Mesendoderm (in vitro differentiated cells): Measurements from ENCODE around the gene STAU1.
"Not testable (repeated sequence)": the region's sequence is repeated elsewhere in the genome, so short reads cannot be mapped to it uniquely, and the experiment has no call there.

Source experiments
- DNase-seq: peaks from one replicate; pipeline ENCODE4 v3.0.0; 2013
- H2AK5ac ChIP-seq: 2 replicates; pipeline ENCODE4 v1.6.1; 2013; ENCODE audit warnings: low read length, inconsistent platforms
- H2BK120ac ChIP-seq: 2 replicates; pipeline ENCODE4 v1.6.1; 2013; ENCODE audit warnings: low read depth, mild to moderate bottlenecking, low read length, moderate library complexity, mixed read lengths
- H2BK15ac ChIP-seq: replicated peaks from 2 replicates; pipeline ENCODE4 v1.6.1; 2013; ENCODE audit warnings: low read depth, mild to moderate bottlenecking, moderate library complexity
- H2BK5ac ChIP-seq: 2 replicates; pipeline ENCODE4 v1.6.1; 2013; ENCODE audit warnings: low read length, inconsistent platforms
- H3K18ac ChIP-seq: 2 replicates; pipeline ENCODE4 v1.6.1; 2013; ENCODE audit warnings: mild to moderate bottlenecking, low read length, mixed read lengths
- H3K23ac ChIP-seq: one replicate; pipeline ENCODE4 v1.6.1; 2013; ENCODE audit warnings: low read length
- H3K27ac ChIP-seq: 2 replicates; pipeline ENCODE4 v1.5.1; 2013; ENCODE audit warnings: low read depth, mild to moderate bottlenecking, inconsistent platforms, low read length, moderate library complexity
- H3K27me3 ChIP-seq: 2 replicates; pipeline ENCODE4 v1.6.1; 2013; ENCODE audit warnings: low read length, control low read depth, mild to moderate bottlenecking, inconsistent platforms; ENCODE audit not compliant: insufficient read depth, poor library complexity
- H3K36me3 ChIP-seq: 2 replicates; pipeline ENCODE4 v1.6.1; 2013; ENCODE audit warnings: low read length, inconsistent platforms; ENCODE audit not compliant: control insufficient read depth, insufficient read depth
- H3K4ac ChIP-seq: one replicate; pipeline ENCODE4 v1.6.1; 2013; ENCODE audit warnings: low read depth, mild to moderate bottlenecking, low read length, moderate library complexity
- H3K4me1 ChIP-seq: 2 replicates; pipeline ENCODE4 v1.6.1; 2013; ENCODE audit warnings: low read depth, low read length, inconsistent platforms; ENCODE audit not compliant: control insufficient read depth
- H3K4me2 ChIP-seq: 2 replicates; pipeline ENCODE4 v1.6.1; 2013; ENCODE audit warnings: low read length
- H3K4me3 ChIP-seq: 2 replicates; pipeline ENCODE4 v1.5.1; 2013; ENCODE audit warnings: mild to moderate bottlenecking, low read length
- H3K56ac ChIP-seq: one replicate; pipeline ENCODE4 v1.6.1; 2013; ENCODE audit warnings: low read length
- H3K79me1 ChIP-seq: 2 replicates; pipeline ENCODE4 v1.6.1; 2013; ENCODE audit warnings: low read length, inconsistent platforms
- H3K79me2 ChIP-seq: 2 replicates; pipeline ENCODE4 v1.6.1; 2013; ENCODE audit warnings: mild to moderate bottlenecking, low read length; ENCODE audit not compliant: control insufficient read depth, insufficient read depth
- H3K9ac ChIP-seq: 2 replicates; pipeline ENCODE4 v1.6.1; 2013; ENCODE audit warnings: low read length, inconsistent platforms
- H4K5ac ChIP-seq: one replicate; pipeline ENCODE4 v1.6.1; 2013; ENCODE audit warnings: low read length
- H4K8ac ChIP-seq: one replicate; pipeline ENCODE4 v1.6.1; 2013; ENCODE audit warnings: low read depth, mild to moderate bottlenecking, control low read depth, low read length, moderate library complexity
- WGBS: extraction: QIAGEN DNeasy Blood & Tissue Kit; methylation state at CpG from one replicate; pipeline ENCODE4 v1.1.7; 2013; ENCODE audit warnings: low lambda C conversion rate, missing lambda C conversion rate; ENCODE audit not compliant: insufficient coverage; ENCODE audit errors: extremely low coverage; 5-methylcytosine and 5-hydroxymethylcytosine counted together

STAU1 gene

DNA sequence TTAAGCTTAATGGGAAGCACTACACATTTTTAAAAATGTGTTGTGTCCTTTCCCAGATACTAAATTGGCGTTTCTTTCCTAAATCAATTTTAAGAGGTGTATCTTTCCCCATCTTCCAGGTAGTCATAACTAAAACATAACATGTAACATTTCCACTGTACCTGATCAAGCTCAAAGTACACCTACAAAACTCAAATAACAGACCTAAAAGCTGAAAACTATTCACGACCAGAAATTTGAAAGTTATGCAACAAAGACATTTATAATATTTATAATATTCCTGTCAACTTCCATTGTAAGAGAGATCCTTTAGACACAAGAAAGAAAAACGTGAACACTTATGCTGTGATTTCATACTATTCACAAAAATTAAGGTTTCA lies 3.5 kb downstream of the STAU1 start:
- no peak overlapping the region for H3K4ac ChIP-seq
- peaks cover 3% of the 10 kb centered on the region for H3K79me1 ChIP-seq
- H2AK5ac ChIP-seq: no peak overlapping the region
- H3K4me1 ChIP-seq: peaks cover under 1% of the 10 kb centered on the region
- H2BK5ac ChIP-seq: no peak overlapping the region
- no peak overlapping the region for H3K4me2 ChIP-seq
- H2BK120ac ChIP-seq: no peak overlapping the region
- H3K9ac ChIP-seq: no peak overlapping the region
- no CpG with 5 or more reads among the region's 3 CpGs for WGBS
- H4K8ac ChIP-seq: no peak overlapping the region
- H3K27me3 ChIP-seq: no peaks in the 10 kb centered on the region
- no peak overlapping the region for H3K56ac ChIP-seq
- H4K5ac ChIP-seq: no peak overlapping the region
- no peaks in the 10 kb centered on the region for H3K36me3 ChIP-seq
- H3K27ac ChIP-seq: no peak overlapping the region
- no peak overlapping the region for H3K18ac ChIP-seq
- no peak overlapping the region for H2BK15ac ChIP-seq
- no peak for DNase-seq
- H3K4me3 ChIP-seq: no peak overlapping the region
- peaks cover 68% of the 10 kb centered on the region for H3K79me2 ChIP-seq
- no peak overlapping the region for H3K23ac ChIP-seq

DNA sequence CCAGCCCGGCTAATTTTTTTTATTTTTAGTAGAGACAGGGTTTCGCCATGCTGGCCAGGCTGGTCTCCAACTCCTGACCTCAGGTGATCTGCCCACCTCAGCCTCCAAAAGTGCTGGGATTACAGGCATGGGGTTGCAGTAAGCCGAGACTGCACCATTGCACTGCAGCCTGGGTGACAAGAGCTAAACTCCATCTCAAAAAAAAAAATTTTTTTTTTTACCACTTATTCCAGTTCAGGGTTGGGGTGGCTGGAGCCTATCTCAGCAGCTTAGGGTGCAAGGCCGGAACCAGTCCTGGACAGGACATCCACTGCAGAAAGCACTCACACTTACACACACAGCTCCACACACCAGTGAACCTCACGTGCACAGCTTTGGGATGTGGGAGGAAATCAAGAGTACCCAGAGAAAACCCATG lies 4.0 kb downstream of the STAU1 start:
- not testable (repeated sequence) for H3K4me1 ChIP-seq, H4K8ac ChIP-seq, H2BK120ac ChIP-seq, H3K79me1 ChIP-seq, H3K27me3 ChIP-seq, H2BK5ac ChIP-seq, H3K4ac ChIP-seq, H3K4me2 ChIP-seq, H2BK15ac ChIP-seq, H3K36me3 ChIP-seq, H3K23ac ChIP-seq, H2AK5ac ChIP-seq, DNase-seq, H3K9ac ChIP-seq, H3K18ac ChIP-seq, H3K27ac ChIP-seq, H4K5ac ChIP-seq, H3K4me3 ChIP-seq
- Histone ChIP-seq H3K79me2 (peaks cover 73% of the 10 kb centered on the region), H3K56ac (peak overlapping the region; percentile 43)
- no CpG with 5 or more reads among the region's 5 CpGs for WGBS

DNA sequence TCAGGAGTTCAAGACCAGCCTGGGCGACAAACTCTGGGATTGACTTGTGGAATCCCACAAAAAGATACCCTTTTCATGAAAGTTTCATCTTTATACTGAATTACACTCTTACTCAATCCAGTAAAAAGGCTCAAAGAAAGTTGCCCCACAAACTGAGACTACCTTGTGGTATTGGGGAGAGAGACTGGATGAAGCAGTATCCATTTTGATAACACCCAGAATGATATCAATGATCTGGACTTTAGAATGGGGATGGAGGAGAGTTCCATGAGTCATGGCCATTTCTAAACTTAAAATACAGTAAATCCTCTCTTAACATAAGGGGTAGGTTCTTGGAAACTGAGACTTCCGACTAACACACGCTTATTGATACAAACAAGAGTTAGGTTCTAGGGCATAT lies 4.7 kb downstream of the STAU1 start:
- Histone ChIP-seq H4K5ac (no peak overlapping the region), H3K4me2 (no peak overlapping the region), H3K79me2 (peaks cover 73% of the 10 kb centered on the region), H3K27me3 (no peaks in the 10 kb centered on the region), H3K4me3 (no peak overlapping the region), H4K8ac (no peak overlapping the region), H3K79me1 (peaks cover 4% of the 10 kb centered on the region), H3K4me1 (peaks cover 1% of the 10 kb centered on the region), H3K27ac (no peak overlapping the region), H3K36me3 (no peaks in the 10 kb centered on the region), H3K23ac (no peak overlapping the region), H3K9ac (no peak overlapping the region), H2BK15ac (no peak overlapping the region), H2BK120ac (no peak overlapping the region), H2AK5ac (no peak overlapping the region), H3K56ac (no peak overlapping the region), H2BK5ac (no peak overlapping the region), H3K18ac (no peak overlapping the region), H3K4ac (no peak overlapping the region)
- WGBS: no CpG with 5 or more reads among the region's 3 CpGs
- no peak for DNase-seq

DNA sequence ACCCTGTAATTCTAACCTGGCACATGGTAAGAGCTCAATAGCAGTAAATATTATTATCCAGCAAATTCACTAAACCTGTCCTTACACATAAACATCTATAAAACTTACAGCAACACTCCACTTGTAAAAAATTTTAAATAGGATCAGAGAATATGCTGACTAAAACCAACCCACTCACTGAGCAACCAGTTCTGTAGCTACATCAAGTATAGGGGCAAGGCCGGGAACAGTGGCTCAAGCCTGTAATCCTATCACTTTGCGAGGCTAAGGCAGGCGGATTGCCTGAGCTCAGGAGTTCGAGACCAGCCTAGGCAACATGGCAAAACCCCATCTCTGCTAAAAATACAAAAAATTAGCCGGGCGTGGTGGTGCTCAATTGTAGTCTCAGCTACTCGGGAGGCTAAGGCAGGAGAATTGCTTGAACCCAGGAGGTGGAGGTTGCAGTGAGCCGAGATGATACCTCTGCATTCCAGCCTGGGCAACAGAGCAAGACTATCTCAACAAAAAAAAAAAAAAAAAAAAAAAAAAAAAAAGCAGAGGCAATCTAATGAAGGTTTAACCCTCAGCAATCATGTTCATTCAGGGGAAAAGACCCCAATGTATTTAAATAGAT lies 6.8 kb downstream of the STAU1 start:
- H3K4me1 ChIP-seq: peaks cover 1% of the 10 kb centered on the region
- no peaks in the 10 kb centered on the region for H3K36me3 ChIP-seq
- H3K79me1 ChIP-seq: peaks cover 4% of the 10 kb centered on the region
- H2BK5ac ChIP-seq: no peak overlapping the region
- no peak overlapping the region for H4K5ac ChIP-seq
- no peak overlapping the region for H3K9ac ChIP-seq
- H3K79me2 ChIP-seq: peaks cover 70% of the 10 kb centered on the region
- no peaks in the 10 kb centered on the region for H3K27me3 ChIP-seq
- H3K27ac ChIP-seq: no peak overlapping the region
- H2AK5ac ChIP-seq: no peak overlapping the region
- no CpG with 5 or more reads among the region's 8 CpGs for WGBS
- no peak overlapping the region for H3K4ac ChIP-seq
- no peak overlapping the region for H2BK120ac ChIP-seq
- H2BK15ac ChIP-seq: no peak overlapping the region
- H3K4me2 ChIP-seq: no peak overlapping the region
- no peak overlapping the region for H3K18ac ChIP-seq
- DNase-seq: no peak
- H3K56ac ChIP-seq: no peak overlapping the region
- H3K23ac ChIP-seq: no peak overlapping the region
- no peak overlapping the region for H3K4me3 ChIP-seq
- no peak overlapping the region for H4K8ac ChIP-seq

DNA sequence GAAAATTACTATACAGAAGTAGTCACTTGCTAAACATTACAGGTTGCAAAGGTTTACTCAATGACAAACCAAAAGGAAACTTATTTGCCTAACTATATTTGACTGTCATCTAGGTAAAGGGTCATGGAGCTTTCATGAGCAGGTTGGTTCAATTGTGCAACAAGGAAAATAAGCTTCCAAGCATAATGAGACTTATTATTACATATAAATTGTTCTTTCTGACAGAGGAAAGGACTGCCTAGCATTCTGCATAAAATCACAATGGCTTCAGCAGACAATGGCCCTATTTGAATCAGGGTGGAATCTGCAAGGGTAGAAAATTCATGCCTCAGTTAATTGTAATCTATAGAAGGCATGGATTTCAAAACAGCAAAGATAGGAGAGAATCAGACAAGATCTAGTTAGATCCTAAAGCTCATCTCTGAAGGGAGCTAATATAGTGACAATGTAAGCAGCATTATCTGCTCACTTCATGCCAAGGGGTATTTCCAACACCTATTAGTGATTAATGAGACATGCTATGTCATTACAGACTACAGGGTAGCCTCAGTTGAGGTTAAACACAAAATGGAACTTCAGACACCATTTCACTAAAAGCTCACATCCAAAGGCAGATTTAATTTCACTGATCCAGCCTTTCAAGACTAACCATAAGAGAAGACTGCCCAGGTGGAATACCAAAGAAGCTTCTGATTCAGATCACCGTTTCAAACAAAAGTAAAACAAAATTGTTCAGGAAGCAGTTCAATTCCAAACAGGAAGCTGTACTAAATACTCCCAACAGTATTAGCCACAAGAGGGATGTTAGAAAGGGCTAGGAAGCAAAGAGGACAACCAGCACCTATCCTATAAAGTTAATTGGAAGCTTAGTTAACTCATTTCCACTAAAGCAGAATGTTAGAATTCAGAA lies 8.5 kb downstream of the STAU1 start:
- Histone ChIP-seq H3K23ac (no peak overlapping the region), H3K79me2 (peaks cover 56% of the 10 kb centered on the region), H2AK5ac (no peak overlapping the region), H2BK15ac (no peak overlapping the region), H3K27ac (no peak overlapping the region), H4K8ac (no peak overlapping the region), H3K4ac (no peak overlapping the region), H3K4me3 (no peak overlapping the region), H3K4me2 (no peak overlapping the region), H2BK5ac (no peak overlapping the region), H3K27me3 (no peaks in the 10 kb centered on the region), H3K36me3 (no peaks in the 10 kb centered on the region), H3K18ac (no peak overlapping the region), H3K4me1 (peaks cover 1% of the 10 kb centered on the region), H3K56ac (no peak overlapping the region), H3K79me1 (peaks cover 4% of the 10 kb centered on the region), H2BK120ac (no peak overlapping the region), H4K5ac (no peak overlapping the region), H3K9ac (no peak overlapping the region)
- no peak for DNase-seq
- no CpG with 5 or more reads among the region's 1 CpG for WGBS
